GM18508 (cell line): ENCODE results near the gene SCAF8.
"Not testable (repeated sequence)": the region's sequence is repeated elsewhere in the genome, so short reads cannot be mapped to it uniquely, and the experiment has no call there.

Experiments used
- ATAC-seq: cut with Tn5 transposase; IDR thresholded peaks from one replicate; pipeline ENCODE4 v1.9.1; 2021; ENCODE audit warnings: moderate number of reproducible peaks; ENCODE audit not compliant: insufficient read depth, unreplicated experiment

Gene SCAF8

GRCh38 chr6:154733183-154733625, at the start of gene SCAF8:
TSS of gene SCAF8 (plus strand) at chr6:154733416. CDS start at chr6:154733901, 485 bp downstream.
- peak; percentile 42 for ATAC-seq

GRCh38 chr6:154683756-154684523, 49.3 kb upstream of the SCAF8 start:
- ATAC-seq: peak; percentile 84

GRCh38 chr6:154686162-154686561, 47.1 kb upstream of the SCAF8 start:
- no peak for ATAC-seq

GRCh38 chr6:154689493-154690255, 43.5 kb upstream of the SCAF8 start:
- ATAC-seq: no peak

- ATAC-seq: no peak
Measured at GRCh38 chr6:154690857-154691256, 42.4 kb upstream of the SCAF8 start.

- ATAC-seq: no peak
Measured at GRCh38 chr6:154696661-154697060, 36.6 kb upstream of the SCAF8 start.

- ATAC-seq: no peak
Measured at GRCh38 chr6:154703124-154703523, 30.1 kb upstream of the SCAF8 start.

- no peak for ATAC-seq
Measured at GRCh38 chr6:154705471-154706113, 27.6 kb upstream of the SCAF8 start.

- no peak for ATAC-seq
Measured at GRCh38 chr6:154706389-154706788, 26.8 kb upstream of the SCAF8 start.

- no peak for ATAC-seq
Measured at GRCh38 chr6:154709621-154710020, 23.6 kb upstream of the SCAF8 start.

- ATAC-seq: no peak
Measured at GRCh38 chr6:154710689-154711088, 22.5 kb upstream of the SCAF8 start.

- ATAC-seq: no peak
Measured at GRCh38 chr6:154715446-154715845, 17.8 kb upstream of the SCAF8 start.

GRCh38 chr6:154716350-154716749, 16.9 kb upstream of the SCAF8 start:
- ATAC-seq: not testable (repeated sequence)

GRCh38 chr6:154719433-154719832, 13.8 kb upstream of the SCAF8 start:
- no peak for ATAC-seq

GRCh38 chr6:154719854-154720253, 13.4 kb upstream of the SCAF8 start:
- ATAC-seq: no peak

GRCh38 chr6:154721460-154721859, 11.8 kb upstream of the SCAF8 start:
- ATAC-seq: no peak

GRCh38 chr6:154726887-154727286, 6.3 kb upstream of the SCAF8 start:
- no peak for ATAC-seq

- ATAC-seq: no peak
Measured at GRCh38 chr6:154731296-154732218, 1.7 kb upstream of the SCAF8 start.

- ATAC-seq: no peak
Measured at GRCh38 chr6:154732538-154733182, 556 bp upstream of the SCAF8 start.
